ENCODE results near the gene DYRK2.

The DYRK2 gene

GRCh38 chr12:67659292-67659691, 10.7 kb downstream of the DYRK2 start:
- no peak for DNase-seq (ENCODE audit: low read depth)
- TF ChIP-seq, protein P1, sequence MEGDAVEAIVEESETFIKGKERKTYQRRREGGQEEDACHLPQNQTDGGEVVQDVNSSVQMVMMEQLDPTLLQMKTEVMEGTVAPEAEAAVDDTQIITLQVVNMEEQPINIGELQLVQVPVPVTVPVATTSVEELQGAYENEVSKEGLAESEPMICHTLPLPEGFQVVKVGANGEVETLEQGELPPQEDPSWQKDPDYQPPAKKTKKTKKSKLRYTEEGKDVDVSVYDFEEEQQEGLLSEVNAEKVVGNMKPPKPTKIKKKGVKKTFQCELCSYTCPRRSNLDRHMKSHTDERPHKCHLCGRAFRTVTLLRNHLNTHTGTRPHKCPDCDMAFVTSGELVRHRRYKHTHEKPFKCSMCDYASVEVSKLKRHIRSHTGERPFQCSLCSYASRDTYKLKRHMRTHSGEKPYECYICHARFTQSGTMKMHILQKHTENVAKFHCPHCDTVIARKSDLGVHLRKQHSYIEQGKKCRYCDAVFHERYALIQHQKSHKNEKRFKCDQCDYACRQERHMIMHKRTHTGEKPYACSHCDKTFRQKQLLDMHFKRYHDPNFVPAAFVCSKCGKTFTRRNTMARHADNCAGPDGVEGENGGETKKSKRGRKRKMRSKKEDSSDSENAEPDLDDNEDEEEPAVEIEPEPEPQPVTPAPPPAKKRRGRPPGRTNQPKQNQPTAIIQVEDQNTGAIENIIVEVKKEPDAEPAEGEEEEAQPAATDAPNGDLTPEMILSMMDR (IDR thresholded peaks at IDR 0.05; ENCODE audit: low read depth, low read length, missing control alignments), result no peak
- no peak overlapping the region for H3K4me3 ChIP-seq (ENCODE audit: low read depth, low read length)

- H3K4me3 ChIP-seq (ENCODE audit: low read depth, low read length), result no peak overlapping the region
- TF ChIP-seq, protein P1 (IDR thresholded peaks at IDR 0.05; ENCODE audit: low read depth, low read length, missing control alignments), result no peak
- no peak for DNase-seq (ENCODE audit: low read depth)
These were observed 12.9 kb downstream of the DYRK2 start for GRCh38 chr12:67661311-67662021.

DNA sequence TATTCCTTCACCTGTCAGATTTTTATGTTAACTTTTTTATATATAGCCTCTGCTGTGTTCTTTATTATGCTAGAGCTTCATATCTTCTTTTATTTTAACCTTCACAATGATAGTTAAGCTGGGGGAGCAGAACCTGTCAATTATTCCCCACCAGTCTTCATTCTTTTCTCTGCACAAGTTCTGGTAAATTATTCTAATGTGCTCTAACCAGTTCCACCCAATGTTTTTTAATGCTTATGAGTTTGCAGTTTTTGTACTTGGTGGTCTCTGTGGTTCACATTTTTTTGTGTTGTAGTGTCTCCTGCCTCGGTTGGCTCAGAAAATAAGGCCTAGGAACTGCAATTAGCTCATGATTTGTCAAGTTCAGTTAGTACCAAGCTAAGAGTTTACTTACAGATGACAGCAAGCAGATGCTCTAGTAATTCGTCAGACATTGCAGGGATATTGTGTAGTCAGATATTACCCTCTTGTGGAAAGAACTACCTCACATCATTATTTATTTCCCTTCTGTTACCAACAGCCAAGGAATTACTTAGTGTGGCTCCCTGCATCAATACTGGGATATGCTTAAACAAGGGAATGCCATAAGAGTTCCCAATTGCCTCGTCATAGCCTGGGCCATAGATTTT, 14.5 kb downstream of the DYRK2 start:
- TF ChIP-seq, protein P1 (IDR thresholded peaks at IDR 0.05; ENCODE audit: low read depth, low read length, missing control alignments), result no peak
- DNase-seq (ENCODE audit: low read depth), result no peak
- no peak overlapping the region for H3K4me3 ChIP-seq (ENCODE audit: low read depth, low read length)

DNA sequence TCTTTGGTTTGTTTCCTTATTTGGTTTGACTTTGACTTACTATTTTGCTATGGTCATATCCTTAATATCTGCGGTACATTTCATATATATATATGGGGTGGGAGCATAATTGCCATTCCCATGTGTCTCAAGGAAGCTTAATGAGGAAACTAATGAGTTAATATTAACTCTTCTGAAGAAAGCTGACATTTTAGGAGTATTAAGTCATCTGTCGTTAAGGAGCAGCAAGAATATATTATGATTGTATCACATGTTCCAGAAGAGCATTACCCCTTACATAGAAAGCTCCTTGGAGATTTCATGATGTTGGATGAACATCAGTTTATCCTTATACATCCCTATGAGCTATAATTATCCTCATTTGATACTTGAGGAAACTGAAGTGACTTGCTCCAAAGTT, 15.6 kb downstream of the DYRK2 start:
- TF ChIP-seq, protein P1 (IDR thresholded peaks at IDR 0.05; ENCODE audit: low read depth, low read length, missing control alignments), result no peak
- no peak overlapping the region for H3K4me3 ChIP-seq (ENCODE audit: low read depth, low read length)
- no peak for DNase-seq (ENCODE audit: low read depth)

DNA sequence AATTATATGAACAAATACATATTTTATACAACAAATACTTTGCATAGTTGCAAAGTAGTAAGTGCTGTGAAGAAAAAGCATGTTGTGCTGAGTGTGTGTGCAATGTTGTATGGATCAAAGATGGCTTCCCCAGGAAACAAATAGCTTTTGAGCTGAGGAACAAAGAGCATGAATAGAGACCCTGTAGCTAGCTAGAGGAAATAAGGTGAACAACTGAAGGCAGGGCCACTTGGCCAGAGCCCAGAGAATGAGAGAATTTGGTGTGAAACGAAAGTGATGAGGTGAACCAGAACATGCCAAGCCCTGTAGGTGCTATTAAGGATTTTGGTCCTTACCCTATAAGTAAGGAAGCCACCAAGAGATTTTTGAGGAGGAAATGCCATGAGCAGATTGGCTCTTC, 17.1 kb downstream of the DYRK2 start:
- H3K4me3 ChIP-seq (ENCODE audit: low read depth, low read length), result no peak overlapping the region
- TF ChIP-seq, protein P1 (IDR thresholded peaks at IDR 0.05; ENCODE audit: low read depth, low read length, missing control alignments), result no peak

GRCh38 chr12:67666605-67667004, 18.1 kb downstream of the DYRK2 start:
- DNase-seq (ENCODE audit: low read depth), result no peak

More for the DNA sequence above, 17.1 kb downstream of the DYRK2 start:
- no peak for DNase-seq (ENCODE audit: low read depth)

More at GRCh38 chr12:67666605-67667004, 18.1 kb downstream of the DYRK2 start:
- no peak overlapping the region for H3K4me3 ChIP-seq (ENCODE audit: low read depth, low read length)
- TF ChIP-seq, protein P1 (IDR thresholded peaks at IDR 0.05; ENCODE audit: low read depth, low read length, missing control alignments), result no peak

Data from GM12864 (cell line).